Measurements from ENCODE around the gene BAZ1A.

- TF ChIP-seq CTCF (IDR thresholded peaks at IDR 0.05) (no peak), POLR2A (IDR thresholded peaks at IDR 0.05) (no peak), POLR2AphosphoS5 (IDR thresholded peaks at IDR 0.05; ENCODE audit: insufficient read depth in 1 of 2, low read depth in 1 of 2) (no peak)
Observed at GRCh38 chr14:34826661-34827060, 48.5 kb downstream of the BAZ1A start.

All from vagina (tissue), 2 donors.